Measurements from ENCODE around the gene DOK6.
A peak's percentile ranks its signal among the peaks of the same experiment; 100 is the strongest.

Gene DOK6

GRCh38 chr18:69757733-69758132 is 357.0 kb downstream of the DOK6 start:
- DNase-seq: no peak

GRCh38 chr18:69758458-69758857 is 357.8 kb downstream of the DOK6 start:
- no peak for DNase-seq

- DNase-seq: no peak
Measured at GRCh38 chr18:69759046-69759445, 358.4 kb downstream of the DOK6 start.

GRCh38 chr18:69763002-69763401 is 362.3 kb downstream of the DOK6 start:
- no peak for DNase-seq

- DNase-seq: no peak
Measured at GRCh38 chr18:69763821-69764220, 363.1 kb downstream of the DOK6 start.

GRCh38 chr18:69770238-69770637 is 369.6 kb downstream of the DOK6 start:
- peak; percentile 14 for DNase-seq

GRCh38 chr18:69774831-69775230 is 374.1 kb downstream of the DOK6 start:
- peak; percentile 27 for DNase-seq

- DNase-seq: no peak
Measured at GRCh38 chr18:69777248-69777647, 376.6 kb downstream of the DOK6 start.

GRCh38 chr18:69778680-69779079 is 378.0 kb downstream of the DOK6 start:
- no peak for DNase-seq

- DNase-seq: no peak
Measured at GRCh38 chr18:69780851-69781250, 380.2 kb downstream of the DOK6 start.

- DNase-seq: no peak
Measured at GRCh38 chr18:69784815-69785214, 384.1 kb downstream of the DOK6 start.

- no peak for DNase-seq
Measured at GRCh38 chr18:69785466-69785865, 384.8 kb downstream of the DOK6 start.

- DNase-seq: no peak
Measured at GRCh38 chr18:69786427-69786826, 385.7 kb downstream of the DOK6 start.

GRCh38 chr18:69787825-69788547 is 387.3 kb downstream of the DOK6 start:
- DNase-seq: peak; percentile 21

GRCh38 chr18:69789794-69790193 is 389.1 kb downstream of the DOK6 start:
- DNase-seq: no peak

GRCh38 chr18:69790649-69791048 is 390.0 kb downstream of the DOK6 start:
- DNase-seq: no peak

GRCh38 chr18:69795791-69796190 is 395.1 kb downstream of the DOK6 start:
- DNase-seq: no peak

- no peak for DNase-seq
Measured at GRCh38 chr18:69804776-69805501, 404.3 kb downstream of the DOK6 start.

GRCh38 chr18:69808399-69808798 is 407.7 kb downstream of the DOK6 start:
- no peak for DNase-seq

- DNase-seq: no peak
Measured at GRCh38 chr18:69813559-69813958, 412.9 kb downstream of the DOK6 start.

GRCh38 chr18:69814861-69815385 is 414.2 kb downstream of the DOK6 start:
- DNase-seq: no peak

GRCh38 chr18:69817335-69817940 is 416.8 kb downstream of the DOK6 start:
- DNase-seq: no peak

- DNase-seq: no peak
Measured at GRCh38 chr18:69819460-69819859, 418.8 kb downstream of the DOK6 start.

GRCh38 chr18:69820538-69820937 is 419.9 kb downstream of the DOK6 start:
- DNase-seq: no peak

All from OCI-M1 (cell line).